Activated T-helper 17 cell treated with anti-CD3 and anti-CD28 coated beads, Interleukin-2, amount 50 U/mL, for 72 hours (primary cell): ENCODE results near the gene PAQR5. TPM values are rescaled to one million over a fixed set of nuclear protein-coding genes. Genes with fewer than 3 reads are reported as not detected.
"Not testable (repeated sequence)": the region's sequence is repeated elsewhere in the genome, so short reads cannot be mapped to it uniquely, and the experiment has no call there.

Experiments
- ATAC-seq: fragments of 150-1000 bp; cut with Tn5 transposase; replicated peaks from 2 replicates; pipeline ENCODE4 v1.10.0; 2021; ENCODE audit warnings: mild to moderate bottlenecking, moderate library complexity
- H3K27ac Mint-ChIP-seq: one replicate; pipeline ENCODE4 v1.8.0; 2022; ENCODE audit warnings: mixed read lengths
- H3K27me3 Mint-ChIP-seq: one replicate; pipeline ENCODE4 v1.8.0; 2022; ENCODE audit warnings: mixed read lengths
- H3K36me3 Mint-ChIP-seq: one replicate; pipeline ENCODE4 v1.8.0; 2022; ENCODE audit warnings: low read depth, mild to moderate bottlenecking, mixed read lengths
- H3K4me1 Mint-ChIP-seq: one replicate; pipeline ENCODE4 v1.8.0; 2022; ENCODE audit warnings: mixed read lengths
- H3K4me3 Mint-ChIP-seq: one replicate; pipeline ENCODE4 v1.8.0; 2022; ENCODE audit warnings: mild to moderate bottlenecking, mixed read lengths
- H3K9me3 Mint-ChIP-seq: one replicate; pipeline ENCODE4 v1.8.0; 2022; ENCODE audit warnings: mixed read lengths
- total RNA-seq, 2 donors: library from RNA; stranded (reverse); gene quantifications; one replicate each; pipeline ENCODE4 v1.2.3, GENCODE V29; 2022

Gene PAQR5
- total RNA-seq, 2 donors from 2014 or later = not detected

GRCh38 chr15:69318033-69318432, 19.3 kb downstream of the PAQR5 start:
- Mint-ChIP-seq H3K4me3 (no peak overlapping the region), H3K27me3 (peaks cover 22% of the 10 kb centered on the region), H3K27ac (no peak overlapping the region), H3K9me3 (no peaks in the 10 kb centered on the region), H3K4me1 (peaks cover 8% of the 10 kb centered on the region), H3K36me3 (no peaks in the 10 kb centered on the region)
- no peak for ATAC-seq

- Mint-ChIP-seq H3K27me3 (peaks cover 26% of the 10 kb centered on the region), H3K36me3 (no peaks in the 10 kb centered on the region), H3K4me1 (peaks cover 8% of the 10 kb centered on the region), H3K27ac (no peak overlapping the region), H3K4me3 (no peak overlapping the region), H3K9me3 (no peaks in the 10 kb centered on the region)
- no peak for ATAC-seq
Measured at GRCh38 chr15:69319384-69320375, 21.0 kb downstream of the PAQR5 start.

- Mint-ChIP-seq H3K4me1 (peaks cover 8% of the 10 kb centered on the region), H3K27me3 (peaks cover 28% of the 10 kb centered on the region), H3K36me3 (no peaks in the 10 kb centered on the region), H3K9me3 (no peaks in the 10 kb centered on the region), H3K27ac (peak overlapping the region; percentile 36), H3K4me3 (no peak overlapping the region)
- peak; percentile 93 for ATAC-seq
Measured at GRCh38 chr15:69320977-69321554, 22.4 kb downstream of the PAQR5 start.

- H3K36me3 Mint-ChIP-seq = no peaks in the 10 kb centered on the region
- peaks cover 22% of the 10 kb centered on the region for H3K27me3 Mint-ChIP-seq
- H3K27ac Mint-ChIP-seq = no peak overlapping the region
- H3K4me1 Mint-ChIP-seq = peaks cover 8% of the 10 kb centered on the region
- no peak overlapping the region for H3K4me3 Mint-ChIP-seq
- ATAC-seq = no peak
- no peaks in the 10 kb centered on the region for H3K9me3 Mint-ChIP-seq
Measured at GRCh38 chr15:69323893-69324430, 25.2 kb downstream of the PAQR5 start.

- no peak for ATAC-seq
- Mint-ChIP-seq H3K36me3 (no peaks in the 10 kb centered on the region), H3K27me3 (peaks cover 24% of the 10 kb centered on the region), H3K4me1 (peaks cover 8% of the 10 kb centered on the region), H3K27ac (no peak overlapping the region), H3K4me3 (no peak overlapping the region), H3K9me3 (no peaks in the 10 kb centered on the region)
Measured at GRCh38 chr15:69324565-69324964, 25.9 kb downstream of the PAQR5 start.

GRCh38 chr15:69325456-69325971, 26.8 kb downstream of the PAQR5 start:
- Mint-ChIP-seq H3K4me3 (no peak overlapping the region), H3K36me3 (no peaks in the 10 kb centered on the region), H3K4me1 (peaks cover 8% of the 10 kb centered on the region), H3K9me3 (no peaks in the 10 kb centered on the region), H3K27ac (no peak overlapping the region), H3K27me3 (peaks cover 25% of the 10 kb centered on the region)
- no peak for ATAC-seq

GRCh38 chr15:69328080-69328479, 29.4 kb downstream of the PAQR5 start:
- Mint-ChIP-seq H3K36me3 (no peaks in the 10 kb centered on the region), H3K4me1 (no peaks in the 10 kb centered on the region), H3K27ac (no peak overlapping the region), H3K4me3 (no peak overlapping the region), H3K9me3 (no peaks in the 10 kb centered on the region), H3K27me3 (peaks cover 24% of the 10 kb centered on the region)
- ATAC-seq = no peak

GRCh38 chr15:69328739-69329138, 30.0 kb downstream of the PAQR5 start:
- ATAC-seq = no peak
- Mint-ChIP-seq H3K4me1 (no peaks in the 10 kb centered on the region), H3K27ac (no peak overlapping the region), H3K36me3 (no peaks in the 10 kb centered on the region), H3K27me3 (peaks cover 31% of the 10 kb centered on the region), H3K4me3 (no peak overlapping the region), H3K9me3 (no peaks in the 10 kb centered on the region)

GRCh38 chr15:69337138-69337537, 38.4 kb downstream of the PAQR5 start:
- Mint-ChIP-seq H3K36me3 (no peaks in the 10 kb centered on the region), H3K27me3 (peaks cover 11% of the 10 kb centered on the region), H3K4me3 (no peak overlapping the region), H3K4me1 (no peaks in the 10 kb centered on the region), H3K27ac (no peak overlapping the region), H3K9me3 (no peaks in the 10 kb centered on the region)
- ATAC-seq = no peak

GRCh38 chr15:69338535-69339213, 40.0 kb downstream of the PAQR5 start:
- Mint-ChIP-seq H3K4me3 (no peak overlapping the region), H3K27ac (no peak overlapping the region), H3K9me3 (no peaks in the 10 kb centered on the region), H3K27me3 (peaks cover 7% of the 10 kb centered on the region), H3K4me1 (no peaks in the 10 kb centered on the region), H3K36me3 (no peaks in the 10 kb centered on the region)
- no peak for ATAC-seq

- ATAC-seq, H3K4me3 Mint-ChIP-seq, H3K27ac Mint-ChIP-seq, H3K27me3 Mint-ChIP-seq, H3K9me3 Mint-ChIP-seq, H3K4me1 Mint-ChIP-seq, H3K36me3 Mint-ChIP-seq: not testable (repeated sequence)
Measured at GRCh38 chr15:69339214-69339543, 40.5 kb downstream of the PAQR5 start.

- H3K4me1 Mint-ChIP-seq = no peaks in the 10 kb centered on the region
- H3K27ac Mint-ChIP-seq = no peak overlapping the region
- no peak for ATAC-seq
- H3K4me3 Mint-ChIP-seq = no peak overlapping the region
- no peaks in the 10 kb centered on the region for H3K9me3 Mint-ChIP-seq
- H3K27me3 Mint-ChIP-seq = peaks cover 3% of the 10 kb centered on the region
- no peaks in the 10 kb centered on the region for H3K36me3 Mint-ChIP-seq
Measured at GRCh38 chr15:69340243-69340900, 41.7 kb downstream of the PAQR5 start.

- ATAC-seq = no peak
- no peaks in the 10 kb centered on the region for H3K4me1 Mint-ChIP-seq
- H3K36me3 Mint-ChIP-seq = no peaks in the 10 kb centered on the region
- H3K27ac Mint-ChIP-seq = no peak overlapping the region
- H3K4me3 Mint-ChIP-seq = no peak overlapping the region
- no peaks in the 10 kb centered on the region for H3K9me3 Mint-ChIP-seq
- H3K27me3 Mint-ChIP-seq = peaks cover 3% of the 10 kb centered on the region
Measured at GRCh38 chr15:69341356-69341755, 42.6 kb downstream of the PAQR5 start.

GRCh38 chr15:69342460-69343076, 43.9 kb downstream of the PAQR5 start:
- Mint-ChIP-seq H3K36me3 (no peaks in the 10 kb centered on the region), H3K4me3 (no peak overlapping the region), H3K27ac (no peak overlapping the region), H3K4me1 (no peaks in the 10 kb centered on the region), H3K9me3 (no peaks in the 10 kb centered on the region), H3K27me3 (peaks cover 3% of the 10 kb centered on the region)
- no peak for ATAC-seq
